LNCAP (cell line): ENCODE measurements around the gene LRIT2.

Source experiments
- CTCF ChIP-seq: fragments of 450-650 bp; IDR thresholded peaks from 2 replicates; pipeline ENCODE4 v1.5.1; 2017; ENCODE audit warnings: mild to moderate bottlenecking

LRIT2 gene

DNA sequence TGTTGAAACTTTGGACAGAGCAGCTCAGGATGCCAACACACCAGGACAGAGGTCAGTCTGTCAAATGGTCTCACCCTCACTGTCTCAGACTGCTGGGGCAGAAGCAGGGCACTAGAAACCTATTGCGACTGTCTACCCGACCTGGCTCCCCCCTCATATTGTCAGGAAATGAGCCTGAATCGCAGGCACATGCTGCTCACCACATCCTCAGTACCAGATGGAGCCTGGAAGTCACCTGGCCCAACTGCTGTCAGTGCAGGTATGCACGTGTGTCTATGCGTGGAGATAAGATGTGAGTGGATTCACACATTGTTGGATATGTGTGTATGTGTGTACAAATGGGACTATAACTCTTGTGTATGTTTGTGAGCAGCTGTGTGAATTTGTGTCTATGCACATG is 34.2 kb downstream of the LRIT2 start:
- TF ChIP-seq CTCF = no peak

- TF ChIP-seq CTCF = no peak
These were observed 34.7 kb downstream of the LRIT2 start for GRCh38 chr10:84190621-84191020.

GRCh38 chr10:84188815-84189214 is 36.5 kb downstream of the LRIT2 start:
- no peak for TF ChIP-seq CTCF

DNA sequence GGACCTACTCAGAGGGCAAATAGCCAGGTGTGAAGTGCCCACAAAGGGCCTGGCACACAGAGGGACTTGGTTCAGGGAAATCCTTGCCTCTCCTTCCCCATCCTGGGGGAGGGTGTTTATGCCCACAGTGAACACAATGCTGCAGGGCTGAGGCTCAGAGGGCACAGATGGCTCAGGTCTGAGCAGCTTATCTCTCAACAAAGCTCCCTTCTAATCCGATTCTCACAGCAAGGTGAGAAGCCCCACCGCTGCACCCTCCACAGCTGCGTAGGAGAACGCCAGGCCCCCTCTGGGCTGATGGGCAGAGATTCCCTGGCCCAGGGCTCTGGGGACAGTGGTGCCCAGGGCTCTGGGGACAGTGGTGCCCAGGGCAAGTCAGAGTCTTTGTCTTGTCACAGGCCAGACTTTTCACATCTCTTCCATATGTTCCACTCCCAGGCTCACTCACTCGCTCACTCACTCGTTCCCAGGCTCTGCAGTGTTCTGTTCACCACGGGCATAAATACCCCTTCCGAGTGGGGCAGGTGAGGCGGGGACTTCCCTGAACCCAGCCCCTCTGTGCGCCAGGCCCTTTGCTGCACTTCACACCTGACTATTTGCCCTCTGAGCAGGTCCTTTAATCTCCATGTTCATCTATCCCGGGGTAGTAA is 39.7 kb downstream of the LRIT2 start:
- TF ChIP-seq CTCF = no peak

DNA sequence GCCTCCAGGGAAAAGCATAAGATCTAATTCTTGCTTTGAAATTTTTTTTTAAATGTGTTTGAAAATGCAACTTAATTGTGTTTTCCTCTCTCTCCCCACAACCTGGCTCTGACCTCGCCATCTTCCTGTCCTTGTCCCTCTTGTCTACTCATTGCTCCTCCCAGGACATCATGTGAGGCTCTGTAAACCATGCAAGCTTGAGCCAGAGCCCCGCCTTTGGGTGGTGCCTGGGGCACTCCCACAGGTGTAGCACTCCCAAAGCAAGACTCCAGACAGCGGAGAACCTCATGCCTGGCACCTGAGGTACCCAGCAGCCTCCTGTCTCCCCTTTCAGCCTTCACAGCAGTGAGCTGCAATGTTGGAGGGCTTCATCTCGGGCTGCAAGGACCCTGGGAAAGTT is 40.8 kb downstream of the LRIT2 start:
- no peak for TF ChIP-seq CTCF

DNA sequence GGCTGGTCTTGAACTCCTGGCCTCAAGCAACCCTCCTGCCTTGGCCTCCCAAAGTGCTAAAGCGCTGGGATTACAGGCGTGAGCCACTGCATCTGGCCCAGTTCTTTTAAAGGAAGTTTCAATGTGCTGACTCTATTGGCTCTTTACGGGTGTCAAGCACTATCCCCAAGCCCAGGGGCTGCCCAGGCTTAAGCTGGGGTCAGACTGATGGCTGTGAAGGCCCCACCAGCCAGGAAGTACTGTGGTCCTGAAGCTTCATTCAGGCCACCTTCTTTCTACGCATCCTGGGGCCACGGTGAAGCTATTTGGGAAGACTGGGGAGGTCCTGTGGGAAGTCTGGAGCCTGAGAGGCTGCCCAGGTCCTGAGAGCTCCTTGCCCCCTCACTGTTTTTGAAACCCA is 43.7 kb downstream of the LRIT2 start:
- no peak for TF ChIP-seq CTCF

DNA sequence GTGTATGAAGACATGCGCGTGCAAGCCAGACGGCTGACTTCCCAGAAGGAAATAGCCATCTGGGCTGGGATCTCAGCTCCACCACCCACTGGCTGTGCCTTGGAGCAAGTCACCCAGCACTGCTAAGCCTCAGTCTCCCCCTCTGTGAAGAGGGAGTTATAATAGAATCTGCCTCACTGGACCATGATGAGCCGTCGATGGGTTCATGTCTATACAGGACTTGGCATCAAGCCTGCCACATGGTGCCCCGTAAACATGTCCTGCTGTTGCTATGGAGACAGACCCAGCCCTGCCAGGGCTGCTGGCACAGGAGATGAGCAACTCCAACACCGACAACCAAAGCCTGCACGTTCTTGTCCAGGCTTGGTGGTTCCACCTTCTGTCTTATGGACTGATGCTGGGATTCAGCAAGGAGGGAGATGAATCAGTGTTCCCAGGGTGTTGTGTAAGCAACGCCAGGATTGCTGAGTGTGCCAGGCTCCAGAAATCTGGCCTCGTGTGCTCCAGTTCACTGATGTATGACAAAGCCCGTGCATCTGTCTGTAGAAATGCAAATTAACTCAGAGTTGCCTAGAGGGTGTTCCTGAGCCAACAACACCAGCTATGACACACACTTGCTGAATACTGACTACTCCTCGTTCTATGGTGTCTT is 46.2 kb downstream of the LRIT2 start:
- no peak for TF ChIP-seq CTCF

DNA sequence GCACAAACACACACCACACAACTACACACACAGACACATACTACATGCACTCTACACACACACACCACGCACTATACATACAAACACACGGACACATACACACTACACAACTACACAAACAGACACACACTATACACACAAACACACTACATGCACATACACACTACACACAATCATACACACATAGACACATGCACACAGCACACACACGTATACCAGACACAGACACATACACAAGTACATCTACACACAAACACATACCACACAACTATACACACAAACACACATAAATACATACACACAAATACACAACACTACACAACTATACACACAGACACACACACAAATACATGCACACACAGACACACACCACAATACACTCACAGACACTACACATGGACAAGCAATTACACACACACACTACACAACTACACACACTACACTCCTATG is 47.2 kb downstream of the LRIT2 start:
- no peak for TF ChIP-seq CTCF
